Dorsolateral prefrontal cortex (tissue), 118 donors: ENCODE data around the gene PCDHGB3. TPM values are rescaled to one million over a fixed set of nuclear protein-coding genes. Genes with fewer than 3 reads are reported as not detected.

Experiments
- total RNA-seq, 120 experiments: library from RNA; stranded (reverse); gene quantifications; one replicate each; pipeline versions ENCODE4 v1.2.3 to v1.2.4, GENCODE V29; 2022

PCDHGB3 gene
- total RNA-seq, 120 experiments from 2014 or later = 3.4 to 14.7 (median 6.5) TPM

Other genes with a start within 250 kb of the PCDHGB3 start
- gene PCDHB4, start 248.4 kb upstream of the PCDHGB3 start, total RNA-seq = 10 to 100 TPM in 113 of 120 experiments, 1 to 10 TPM in 7; 7.9 to 23.8 (median 14.2) TPM
- gene PCDHB5, start 235.0 kb upstream of the PCDHGB3 start, total RNA-seq = 10 to 100 TPM in 58 of 120 experiments, 1 to 10 TPM in 62; 4.1 to 16.4 (median 9.9) TPM
- gene PCDHB6, start 220.2 kb upstream of the PCDHGB3 start, total RNA-seq = 10 to 100 TPM in 9 of 120 experiments, 1 to 10 TPM in 111; 4.2 to 11.1 (median 7.2) TPM
- 1 to 10 TPM; 3.2 to 10.0 (median 6.3) TPM for gene PCDHB7, start 197.6 kb upstream of the PCDHGB3 start, total RNA-seq
- gene PCDHB8, start 192.5 kb upstream of the PCDHGB3 start, total RNA-seq = 10 to 100 TPM in 20 of 120 experiments, 1 to 10 TPM in 100; 2.6 to 14.9 (median 7.4) TPM
- gene PCDHB16, start 187.9 kb upstream of the PCDHGB3 start, total RNA-seq = 10 to 100 TPM in 20 of 120 experiments, 1 to 10 TPM in 100; 3.8 to 13.7 (median 7.3) TPM
- 10 to 100 TPM in 52 of 120 experiments, 1 to 10 TPM in 68; 4.3 to 18.3 (median 9.8) TPM for gene PCDHB9, start 183.1 kb upstream of the PCDHGB3 start, total RNA-seq
- 10 to 100 TPM in 86 of 120 experiments, 1 to 10 TPM in 34; 6.3 to 16.0 (median 11.3) TPM for gene PCDHB10, start 177.9 kb upstream of the PCDHGB3 start, total RNA-seq
- gene PCDHB11, start 170.6 kb upstream of the PCDHGB3 start, total RNA-seq = 10 to 100 TPM in 49 of 120 experiments, 1 to 10 TPM in 71; 5.8 to 16.2 (median 9.4) TPM
- gene PCDHB12, start 161.5 kb upstream of the PCDHGB3 start, total RNA-seq = 10 to 100 TPM in 95 of 120 experiments, 1 to 10 TPM in 25; 6.3 to 16.7 (median 11.6) TPM
- gene PCDHB13, start 156.3 kb upstream of the PCDHGB3 start, total RNA-seq = 10 to 100 TPM in 64 of 120 experiments, 1 to 10 TPM in 56; 6.6 to 17.4 (median 10.1) TPM
- 10 to 100 TPM in 117 of 120 experiments, 1 to 10 TPM in 3; 8.7 to 23.1 (median 14.6) TPM for gene PCDHB14, start 146.9 kb upstream of the PCDHGB3 start, total RNA-seq
- gene PCDHB15, start 124.8 kb upstream of the PCDHGB3 start, total RNA-seq = 10 to 100 TPM in 76 of 120 experiments, 1 to 10 TPM in 44; 6.6 to 19.0 (median 10.7) TPM
- 1 to 10 TPM in 9 of 120 experiments, under 1 TPM in 50, not detected in 61; 0.31 to 1.8 (median 0.59) TPM for gene SLC25A2, start 66.2 kb upstream of the PCDHGB3 start, total RNA-seq
- 10 to 100 TPM; 40.8 to 97.5 (median 65.5) TPM for gene TAF7, start 49.5 kb upstream of the PCDHGB3 start, total RNA-seq
- 1 to 10 TPM; 2.3 to 9.4 (median 4.3) TPM for gene PCDHGA1, start 39.7 kb upstream of the PCDHGB3 start, total RNA-seq
- 10 to 100 TPM in 11 of 120 experiments, 1 to 10 TPM in 109; 3.3 to 13.0 (median 7.1) TPM for gene PCDHGA2, start 31.5 kb upstream of the PCDHGB3 start, total RNA-seq
- 10 to 100 TPM in 64 of 120 experiments, 1 to 10 TPM in 56; 4.8 to 22.3 (median 10.4) TPM for gene PCDHGA3, start 26.4 kb upstream of the PCDHGB3 start, total RNA-seq
- gene PCDHGB1, start 20.1 kb upstream of the PCDHGB3 start, total RNA-seq = 10 to 100 TPM in 87 of 120 experiments, 1 to 10 TPM in 33; 5.3 to 22.6 (median 11.4) TPM
- gene PCDHGA4, start 15.2 kb upstream of the PCDHGB3 start, total RNA-seq = 10 to 100 TPM in 29 of 120 experiments, 1 to 10 TPM in 91; 5.8 to 14.4 (median 8.6) TPM
- 10 to 100 TPM in 113 of 120 experiments, 1 to 10 TPM in 7; 9.1 to 25.7 (median 13.9) TPM for gene PCDHGB2, start 10.2 kb upstream of the PCDHGB3 start, total RNA-seq
- 10 to 100 TPM in 20 of 120 experiments, 1 to 10 TPM in 100; 4.5 to 15.8 (median 7.9) TPM for gene PCDHGA5, start 6.1 kb upstream of the PCDHGB3 start, total RNA-seq
- 10 to 100 TPM in 56 of 120 experiments, 1 to 10 TPM in 64; 5.3 to 18.6 (median 9.7) TPM for gene PCDHGA6, start 3.6 kb downstream of the PCDHGB3 start, total RNA-seq
- gene PCDHGA7, start 12.5 kb downstream of the PCDHGB3 start, total RNA-seq = 10 to 100 TPM in 16 of 120 experiments, 1 to 10 TPM in 104; 4.6 to 15.0 (median 7.7) TPM
- gene PCDHGB4, start 17.5 kb downstream of the PCDHGB3 start, total RNA-seq = 10 to 100 TPM in 14 of 120 experiments, 1 to 10 TPM in 106; 3.2 to 15.2 (median 7.3) TPM
- 10 to 100 TPM in 2 of 120 experiments, 1 to 10 TPM in 118; 2.2 to 10.8 (median 4.6) TPM for gene PCDHGA8, start 22.4 kb downstream of the PCDHGB3 start, total RNA-seq
- gene PCDHGB5, start 27.7 kb downstream of the PCDHGB3 start, total RNA-seq = 10 to 100 TPM in 89 of 120 experiments, 1 to 10 TPM in 31; 6.6 to 20.7 (median 11.6) TPM
- gene PCDHGA9, start 32.5 kb downstream of the PCDHGB3 start, total RNA-seq = 10 to 100 TPM in 118 of 120 experiments, 1 to 10 TPM in 2; 8.9 to 23.5 (median 15.0) TPM
- 10 to 100 TPM in 55 of 120 experiments, 1 to 10 TPM in 65; 5.6 to 18.1 (median 9.7) TPM for gene PCDHGB6, start 37.8 kb downstream of the PCDHGB3 start, total RNA-seq
- 10 to 100 TPM in 69 of 120 experiments, 1 to 10 TPM in 51; 5.8 to 20.1 (median 10.8) TPM for gene PCDHGA10, start 42.7 kb downstream of the PCDHGB3 start, total RNA-seq
- 10 to 100 TPM in 117 of 120 experiments, 1 to 10 TPM in 3; 7.8 to 30.9 (median 16.5) TPM for gene PCDHGB7, start 47.4 kb downstream of the PCDHGB3 start, total RNA-seq
- gene PCDHGA11, start 50.8 kb downstream of the PCDHGB3 start, total RNA-seq = 10 to 100 TPM in 22 of 120 experiments, 1 to 10 TPM in 98; 3.7 to 17.2 (median 7.7) TPM
- 10 to 100 TPM in 113 of 120 experiments, 1 to 10 TPM in 7; 8.0 to 37.5 (median 15.4) TPM for gene PCDHGA12, start 60.3 kb downstream of the PCDHGB3 start, total RNA-seq
- 100 to 1,000 TPM in 119 of 120 experiments, 10 to 100 TPM in 1; 96.7 to 415 (median 161) TPM for gene PCDHGC3, start 105.7 kb downstream of the PCDHGB3 start, total RNA-seq
- gene PCDHGC4, start 114.8 kb downstream of the PCDHGB3 start, total RNA-seq = 10 to 100 TPM in 118 of 120 experiments, 1 to 10 TPM in 2; 9.0 to 35.3 (median 19.4) TPM
- 10 to 100 TPM; 21.8 to 82.1 (median 50.7) TPM for gene PCDHGC5, start 118.8 kb downstream of the PCDHGB3 start, total RNA-seq
- gene DIAPH1, start 248.8 kb downstream of the PCDHGB3 start, total RNA-seq = 10 to 100 TPM; 19.5 to 72.5 (median 48.1) TPM